Measurements from ENCODE around the gene MYH13. TPM values are rescaled to one million over a fixed set of nuclear protein-coding genes. Genes with fewer than 3 reads are reported as not detected.

MYH13 gene
- total and polyA plus RNA-seq, 2 donors (not counting 3 experiments of a cell fraction or from before 2014, with no cell fraction given), result not detected

- DNase-seq (ENCODE audit: low read depth, low spot score) (no peak), FAIRE-seq (no peak)
- no peak overlapping the region for H3K27ac ChIP-seq (ENCODE audit: insufficient read depth, low read depth, low read length)
- no peak overlapping the region for H3K4me3 ChIP-seq (replicated peaks in 1 of 3; ENCODE audit: insufficient read depth in 1 of 3, low read depth in 1 of 3, low read length in 3 of 3)
- CTCF ChIA-PET, result no interaction called here
- no peaks in the 10 kb centered on the region for H3K4me1 ChIP-seq (ENCODE audit: control insufficient read depth, extremely low read depth, insufficient read depth, low read length)
- TF ChIP-seq EZH2 (IDR thresholded peaks at IDR 0.05; ENCODE audit: borderline replicate concordance, low read depth, low read length, severe bottlenecking), result no peak
- TF ChIP-seq POLR2AphosphoS5 (IDR thresholded peaks at IDR 0.05; ENCODE audit: insufficient read depth, low read depth, low read length), result no peak
- no peak for TF ChIP-seq MAX (IDR thresholded peaks at IDR 0.05; ENCODE audit: insufficient read depth, insufficient read length)
- no peak for TF ChIP-seq GATA2 (IDR thresholded peaks at IDR 0.05; ENCODE audit: insufficient read depth, insufficient read length, low read depth, low read length)
- TF ChIP-seq POLR2A (IDR thresholded peaks at IDR 0.05; ENCODE audit: low read depth, low read length), result no peak
- dilution Hi-C loops (cut with MboI; ENCODE audit: extremely low pct_ligation_motif_present, low sequenced_read_pairs), result no loop called here
- H3K36me3 ChIP-seq (ENCODE audit: control insufficient read depth in 2 of 2, extremely low read depth in 1 of 2, insufficient read depth in 2 of 2, low read length in 2 of 2), result no peaks in the 10 kb centered on the region
- H3K9ac ChIP-seq (replicated peaks; ENCODE audit: extremely low read depth, insufficient read depth, low read length), result no peak overlapping the region
- POLR2A ChIA-PET, result no interaction called here
- H2AFZ ChIP-seq (ENCODE audit: low read depth, low read length), result no peak overlapping the region
- H3K27me3 ChIP-seq (ENCODE audit: control insufficient read depth in 2 of 2, insufficient read depth in 2 of 2, low read length in 2 of 2), result no peaks in the 10 kb centered on the region
- intact Hi-C loops (cut with micrococcal nuclease), result no loop called here
- no peaks in the 10 kb centered on the region for H3K9me1 ChIP-seq (replicated peaks; ENCODE audit: control insufficient read depth, extremely low read depth, insufficient read depth, low read length)
- no peaks in the 10 kb centered on the region for H3K79me2 ChIP-seq (ENCODE audit: control insufficient read depth, insufficient read depth, low read length)
- no peaks in the 10 kb centered on the region for H4K20me1 ChIP-seq (replicated peaks; ENCODE audit: control insufficient read depth, extremely low read depth, insufficient read depth, low read length)
- H3K9me3 ChIP-seq (replicated peaks; ENCODE audit: control insufficient read depth, insufficient read depth, low read length), result peaks cover 2% of the 10 kb centered on the region
- no peak overlapping the region for H3K4me2 ChIP-seq (ENCODE audit: insufficient read depth, low read length)
- BruUV-seq (replicated peaks), result no TSS peak
Measured at GRCh38 chr17:10276436-10276835, 96.4 kb downstream of the MYH13 start.

DNA sequence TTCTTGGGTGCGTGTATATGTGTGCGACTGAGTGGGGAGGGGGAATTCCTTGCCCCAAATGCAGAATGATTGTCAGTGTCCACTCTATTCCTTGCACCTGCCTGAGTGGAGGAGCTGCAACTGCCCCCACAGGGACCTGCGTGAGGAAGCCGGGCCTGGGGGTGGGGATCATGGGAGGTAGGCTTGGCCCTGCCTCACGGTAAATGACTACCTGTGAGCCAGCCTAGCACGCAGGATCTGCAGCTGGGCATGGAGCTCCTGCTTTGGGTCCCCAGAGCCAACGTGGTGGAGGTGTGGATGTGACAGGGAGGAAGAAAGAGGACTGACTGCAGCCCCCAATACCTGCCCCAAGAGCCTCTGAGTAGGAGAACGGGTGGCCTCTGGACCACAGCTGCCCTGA, 97.4 kb downstream of the MYH13 start:
- H3K4me3 ChIP-seq (replicated peaks in 1 of 3; ENCODE audit: insufficient read depth in 1 of 3, low read depth in 1 of 3, low read length in 3 of 3), result no peak overlapping the region
- no peak overlapping the region for H3K9ac ChIP-seq (replicated peaks; ENCODE audit: extremely low read depth, insufficient read depth, low read length)
- ChIA-PET POLR2A (no interaction called here), CTCF (no interaction called here)
- H3K4me2 ChIP-seq (ENCODE audit: insufficient read depth, low read length), result no peak overlapping the region
- dilution Hi-C loops (cut with MboI; ENCODE audit: extremely low pct_ligation_motif_present, low sequenced_read_pairs), result no loop called here
- FAIRE-seq (no peak), DNase-seq (ENCODE audit: low read depth, low spot score) (no peak)
- TF ChIP-seq JUN (IDR thresholded peaks at IDR 0.05; ENCODE audit: borderline replicate concordance, insufficient read depth, insufficient read length, low read depth), result no peak
- no peak for TF ChIP-seq MAX (IDR thresholded peaks at IDR 0.05; ENCODE audit: insufficient read depth, insufficient read length)
- no peak for TF ChIP-seq MYC (IDR thresholded peaks at IDR 0.05; ENCODE audit: low read depth, low read length)
- TF ChIP-seq POLR2AphosphoS5 (IDR thresholded peaks at IDR 0.05; ENCODE audit: insufficient read depth, low read depth, low read length), result no peak
- no peak for TF ChIP-seq GATA2 (IDR thresholded peaks at IDR 0.05; ENCODE audit: insufficient read depth, insufficient read length, low read depth, low read length)
- TF ChIP-seq FOS (IDR thresholded peaks at IDR 0.05; ENCODE audit: borderline replicate concordance, insufficient read depth, low read length), result no peak
- no peak for TF ChIP-seq EZH2 (IDR thresholded peaks at IDR 0.05; ENCODE audit: borderline replicate concordance, low read depth, low read length, severe bottlenecking)
- no peak for TF ChIP-seq POLR2A (IDR thresholded peaks at IDR 0.05; ENCODE audit: low read depth, low read length)
- no peaks in the 10 kb centered on the region for H4K20me1 ChIP-seq (replicated peaks; ENCODE audit: control insufficient read depth, extremely low read depth, insufficient read depth, low read length)
- H3K9me3 ChIP-seq (replicated peaks; ENCODE audit: control insufficient read depth, insufficient read depth, low read length), result peaks cover 5% of the 10 kb centered on the region
- H3K4me1 ChIP-seq (ENCODE audit: control insufficient read depth, extremely low read depth, insufficient read depth, low read length), result no peaks in the 10 kb centered on the region
- no peaks in the 10 kb centered on the region for H3K27me3 ChIP-seq (ENCODE audit: control insufficient read depth in 2 of 2, insufficient read depth in 2 of 2, low read length in 2 of 2)
- H3K27ac ChIP-seq (ENCODE audit: insufficient read depth, low read depth, low read length), result no peak overlapping the region
- H3K36me3 ChIP-seq (ENCODE audit: control insufficient read depth in 2 of 2, extremely low read depth in 1 of 2, insufficient read depth in 2 of 2, low read length in 2 of 2), result no peaks in the 10 kb centered on the region
- H3K79me2 ChIP-seq (ENCODE audit: control insufficient read depth, insufficient read depth, low read length), result no peaks in the 10 kb centered on the region
- no peaks in the 10 kb centered on the region for H3K9me1 ChIP-seq (replicated peaks; ENCODE audit: control insufficient read depth, extremely low read depth, insufficient read depth, low read length)
- no TSS peak for BruUV-seq (replicated peaks)
- H2AFZ ChIP-seq (ENCODE audit: low read depth, low read length), result no peak overlapping the region
- intact Hi-C loops (cut with micrococcal nuclease), result no loop called here
